Suprapubic skin (tissue), 3 donors: ENCODE data around the gene USP40.

Experiments used
- POLR2A ChIP-seq, 2 donors: fragments of 450-650 bp; IDR thresholded peaks; one replicate each; pipeline ENCODE4 v1.6.1; 2017; ENCODE audit warnings: antibody characterized with exemption in 2 of 2, mild to moderate bottlenecking in 2 of 2, moderate library complexity in 2 of 2
- TF ChIP-seq, protein P1 (sequence below), 2 donors: fragments of 200-600 bp in 1 of 2; fragments of 450-650 bp in 1 of 2; sonication (generic) in 1 of 2; IDR thresholded peaks; one replicate each; pipeline ENCODE4 v1.5.1; 2016 to 2019; ENCODE audit warnings: antibody characterized with exemption in 2 of 2, mild to moderate bottlenecking in 1 of 2, moderate library complexity in 1 of 2

DNA sequence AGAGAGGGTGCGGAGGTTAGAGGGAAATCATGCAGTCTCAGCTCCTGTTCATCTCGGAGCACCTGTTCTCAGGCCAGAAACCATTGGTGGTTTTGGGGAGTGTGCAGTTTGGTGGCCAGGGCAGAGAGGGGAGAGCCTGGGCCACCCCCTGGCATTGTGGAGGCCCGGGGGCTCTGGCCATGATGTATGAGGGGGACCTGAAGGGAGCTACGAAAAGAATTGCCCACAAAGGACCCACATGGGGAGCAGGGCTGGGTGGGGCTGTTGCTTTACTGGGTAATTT lies 124.6 kb downstream of the USP40 start:
- TF ChIP-seq, protein P1, sequence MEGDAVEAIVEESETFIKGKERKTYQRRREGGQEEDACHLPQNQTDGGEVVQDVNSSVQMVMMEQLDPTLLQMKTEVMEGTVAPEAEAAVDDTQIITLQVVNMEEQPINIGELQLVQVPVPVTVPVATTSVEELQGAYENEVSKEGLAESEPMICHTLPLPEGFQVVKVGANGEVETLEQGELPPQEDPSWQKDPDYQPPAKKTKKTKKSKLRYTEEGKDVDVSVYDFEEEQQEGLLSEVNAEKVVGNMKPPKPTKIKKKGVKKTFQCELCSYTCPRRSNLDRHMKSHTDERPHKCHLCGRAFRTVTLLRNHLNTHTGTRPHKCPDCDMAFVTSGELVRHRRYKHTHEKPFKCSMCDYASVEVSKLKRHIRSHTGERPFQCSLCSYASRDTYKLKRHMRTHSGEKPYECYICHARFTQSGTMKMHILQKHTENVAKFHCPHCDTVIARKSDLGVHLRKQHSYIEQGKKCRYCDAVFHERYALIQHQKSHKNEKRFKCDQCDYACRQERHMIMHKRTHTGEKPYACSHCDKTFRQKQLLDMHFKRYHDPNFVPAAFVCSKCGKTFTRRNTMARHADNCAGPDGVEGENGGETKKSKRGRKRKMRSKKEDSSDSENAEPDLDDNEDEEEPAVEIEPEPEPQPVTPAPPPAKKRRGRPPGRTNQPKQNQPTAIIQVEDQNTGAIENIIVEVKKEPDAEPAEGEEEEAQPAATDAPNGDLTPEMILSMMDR (IDR thresholded peaks at IDR 0.05): no peak
- no peak for TF ChIP-seq POLR2A (IDR thresholded peaks at IDR 0.05)
